GM21447 (cell line): ENCODE measurements around the gene PTPRT.

Experiments
- ATAC-seq: cut with Tn5 transposase; IDR thresholded peaks from one replicate; pipeline ENCODE4 v1.9.1; 2021; ENCODE audit not compliant: unreplicated experiment

PTPRT gene

DNA sequence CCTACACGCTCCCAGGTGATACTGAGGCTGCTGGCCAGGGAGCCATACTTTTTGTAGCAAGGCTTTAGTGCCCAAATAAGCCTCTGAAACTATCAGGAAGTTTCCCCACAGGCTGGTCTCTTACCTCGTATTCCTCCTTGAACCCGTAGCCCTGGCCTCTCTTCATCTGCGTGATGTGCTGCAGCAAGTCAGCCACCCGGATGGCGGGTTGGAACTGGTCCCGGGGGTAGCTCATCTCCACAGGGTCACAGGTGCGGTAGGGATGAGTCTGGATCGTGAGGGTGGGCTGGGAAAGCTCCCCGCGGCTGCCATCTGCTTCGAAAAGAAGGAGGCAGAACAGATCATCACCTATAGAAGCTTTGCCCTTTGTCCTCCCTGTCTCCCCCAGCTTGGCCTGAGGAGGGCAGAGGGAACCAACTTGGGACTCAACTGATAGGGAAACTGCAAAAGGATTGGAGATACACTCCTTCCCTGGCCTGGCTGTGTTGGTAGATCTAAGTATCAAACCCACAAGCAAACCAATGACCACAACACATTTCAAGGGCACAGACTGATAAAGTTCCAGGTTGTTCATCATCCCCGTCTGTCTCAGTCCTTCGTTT lies 1028.4 kb downstream of the PTPRT start:
- no peak for ATAC-seq

DNA sequence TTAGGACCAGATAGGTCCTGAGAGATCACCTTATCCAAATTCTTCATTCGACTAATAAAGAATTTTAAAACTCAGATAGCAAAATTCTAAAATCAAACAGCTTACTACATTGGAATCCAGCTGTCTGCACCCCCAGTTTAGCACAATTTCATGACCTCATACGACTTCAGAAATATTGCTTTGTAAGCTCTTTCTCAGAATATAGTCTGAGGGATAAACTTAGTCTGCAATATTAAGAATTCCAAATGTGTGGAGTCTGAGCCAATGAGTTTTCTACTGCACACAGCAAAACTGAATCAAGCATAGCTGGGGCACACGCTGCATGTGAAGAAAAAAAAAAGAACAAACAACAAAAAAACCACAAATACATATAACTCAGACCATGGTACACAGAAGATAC lies 1029.9 kb downstream of the PTPRT start:
- ATAC-seq = no peak

DNA sequence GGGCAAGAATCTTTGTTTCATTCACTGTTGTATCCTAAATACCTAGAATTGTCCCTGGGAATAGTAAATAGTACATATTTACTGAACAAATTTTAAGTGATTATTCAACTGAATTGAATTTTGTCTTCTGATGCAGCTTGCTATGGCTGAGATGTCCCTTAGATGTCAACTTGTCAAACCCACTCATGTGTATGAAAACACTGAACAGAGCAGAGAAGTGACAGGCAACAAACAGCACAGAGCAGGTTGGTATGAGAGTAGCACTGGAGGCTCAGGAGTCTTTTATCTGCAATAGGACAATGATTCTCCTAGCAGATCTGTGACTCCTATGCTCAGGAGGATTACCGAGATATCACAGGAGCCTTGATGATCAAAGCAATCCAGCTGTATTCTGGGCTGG lies 1031.4 kb downstream of the PTPRT start:
- no peak for ATAC-seq

DNA sequence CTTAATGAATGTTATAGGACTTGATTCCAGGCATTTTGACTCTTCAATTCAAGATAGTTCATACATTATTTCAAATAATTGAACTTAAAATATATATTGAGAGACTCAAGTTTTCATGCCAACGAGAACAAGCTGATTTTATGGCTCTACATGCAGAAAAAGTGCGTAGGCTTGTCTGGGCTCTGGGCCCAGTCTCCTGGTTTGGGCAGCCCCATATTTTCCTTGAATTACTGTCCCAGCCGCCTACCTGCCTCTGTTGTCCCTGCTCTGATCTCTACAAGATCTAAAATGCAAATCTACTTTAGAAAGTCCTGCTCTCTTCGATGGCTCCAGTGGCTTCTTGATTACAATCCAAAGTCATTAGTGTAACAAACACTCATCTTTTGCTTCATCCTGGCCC lies 1034.1 kb downstream of the PTPRT start:
- no peak for ATAC-seq

GRCh38 chr20:42152575-42152974 lies 1037.1 kb downstream of the PTPRT start:
- ATAC-seq = no peak

DNA sequence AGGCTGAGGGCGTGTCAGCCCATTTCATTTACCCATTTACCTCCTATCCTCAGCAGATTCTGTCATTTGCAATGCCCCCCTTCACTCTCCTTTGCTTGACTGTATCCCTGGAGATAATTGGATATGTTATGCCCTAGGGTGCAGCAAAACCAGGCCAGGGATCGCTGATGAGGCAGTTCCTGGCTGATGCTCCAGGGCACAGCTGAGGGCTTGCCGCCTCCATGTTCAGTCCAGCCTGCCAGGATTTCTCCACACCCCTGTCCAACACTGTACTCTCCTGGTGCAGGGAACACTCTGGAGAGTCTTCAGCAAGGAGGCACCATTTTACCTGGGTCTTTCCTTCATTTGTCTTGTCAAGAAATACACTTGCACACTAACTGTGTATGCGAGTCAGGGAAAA lies 1039.5 kb downstream of the PTPRT start:
- no peak for ATAC-seq

DNA sequence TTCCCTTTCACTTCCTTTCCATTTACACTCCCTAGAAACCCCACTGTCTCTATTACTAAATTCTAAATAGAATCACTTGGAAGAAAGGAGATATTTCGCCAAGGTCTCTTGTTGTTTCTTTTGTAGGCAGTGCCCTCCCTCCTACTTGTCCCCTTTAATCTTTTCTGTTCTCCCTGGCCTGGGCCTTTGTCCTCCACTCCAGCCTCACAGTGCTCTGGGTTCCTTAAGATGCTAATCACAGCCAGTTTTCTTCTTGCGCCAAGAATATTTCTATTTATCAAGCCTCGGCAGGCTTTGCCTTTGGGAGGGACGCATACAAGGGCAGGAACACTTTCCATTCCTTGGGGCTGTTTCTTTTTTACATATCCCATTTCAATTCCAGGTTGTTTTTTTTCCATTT lies 1051.0 kb downstream of the PTPRT start:
- no peak for ATAC-seq

DNA sequence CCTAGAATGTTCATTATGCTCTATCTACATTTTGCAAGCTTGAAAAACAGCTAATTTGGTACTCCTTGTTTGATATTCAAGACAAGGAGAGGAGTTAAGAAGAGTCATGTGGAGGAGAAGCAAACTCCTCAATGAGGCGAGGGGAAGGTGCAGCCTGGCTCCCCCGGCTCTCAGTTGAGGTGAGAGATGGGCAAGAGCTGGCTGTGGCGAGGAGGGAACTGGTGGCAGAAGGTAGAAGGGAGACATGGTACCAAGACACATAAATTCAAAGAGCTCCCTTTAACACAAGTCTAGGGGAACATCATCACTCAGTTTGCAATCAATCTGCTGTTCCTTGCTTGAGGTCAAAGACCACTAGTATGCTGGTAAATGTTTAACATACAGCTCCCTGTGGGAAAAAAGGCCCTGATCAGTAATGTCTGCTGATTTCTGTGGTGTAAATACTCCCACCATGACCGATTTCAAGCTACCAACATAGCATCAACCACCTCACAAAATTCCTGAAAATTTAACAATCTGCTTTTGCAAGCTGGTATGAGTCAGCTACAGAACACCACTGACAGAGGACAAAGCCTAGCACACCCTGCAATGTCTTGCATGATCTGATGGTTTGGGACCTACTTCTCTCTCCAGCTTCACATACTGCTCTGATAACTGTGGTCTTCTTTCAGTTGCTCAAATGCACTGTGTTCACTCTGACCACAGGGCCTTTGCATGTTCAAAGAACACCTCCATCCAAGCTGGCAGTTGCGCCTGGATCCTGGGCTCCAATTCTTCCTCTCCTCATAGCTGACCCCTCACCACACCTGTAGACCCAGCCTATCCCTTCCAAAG lies 1055.2 kb downstream of the PTPRT start:
- ATAC-seq = no peak

DNA sequence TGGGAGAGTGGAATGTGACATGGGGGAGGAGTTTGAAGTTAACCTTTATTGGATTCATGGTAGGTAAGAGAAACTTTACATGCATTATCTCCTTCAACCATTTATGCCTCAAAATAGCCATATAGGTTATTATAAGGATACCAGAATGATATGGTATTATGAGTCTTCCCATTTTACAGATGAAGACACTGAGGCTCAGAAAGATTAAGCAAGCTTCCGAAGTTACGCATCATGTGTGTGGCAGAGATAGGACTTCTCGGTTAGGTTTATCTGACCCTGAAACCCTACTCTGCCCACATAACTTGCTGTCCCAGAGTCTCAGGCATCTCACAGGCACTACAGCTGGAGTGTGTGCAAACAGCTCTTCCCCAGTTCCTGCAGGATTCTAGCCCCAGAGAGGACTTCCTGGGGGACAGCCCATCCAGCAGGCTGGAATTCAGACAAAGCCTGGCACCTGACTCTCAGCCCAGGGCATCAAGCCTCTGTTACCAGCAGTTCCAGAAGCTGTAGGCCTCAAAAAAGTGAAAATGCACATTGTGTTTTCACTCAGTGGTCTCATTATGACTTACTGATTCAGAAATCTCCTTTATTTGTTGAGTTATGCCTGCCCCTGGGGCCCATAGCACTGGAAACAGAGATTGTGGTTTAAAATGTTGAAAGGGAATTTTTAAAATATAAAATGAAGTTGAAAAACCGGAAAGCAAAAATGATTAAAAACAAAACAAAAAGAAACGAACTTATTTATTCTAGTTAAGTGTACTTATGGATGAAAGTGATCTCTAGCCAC lies 1058.7 kb downstream of the PTPRT start:
- ATAC-seq = no peak

DNA sequence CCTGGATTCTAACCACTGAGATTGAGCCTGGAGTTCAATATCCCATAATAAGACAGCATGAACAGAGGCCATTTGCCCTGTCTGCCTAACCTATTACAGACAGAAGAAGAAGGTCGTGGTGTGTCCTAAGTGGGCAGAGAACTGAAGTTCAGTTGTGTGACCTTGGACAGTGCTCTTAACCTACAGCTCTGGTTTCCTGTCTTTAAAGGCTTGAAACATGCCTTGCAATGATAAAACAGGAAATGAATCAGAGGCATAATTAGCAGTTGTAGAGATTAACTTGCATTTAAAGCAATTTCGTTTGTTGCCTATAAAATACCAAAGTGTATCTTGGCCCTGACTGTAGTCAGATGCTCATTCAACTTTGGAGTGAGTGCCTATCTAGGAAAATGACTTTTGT lies 1064.3 kb downstream of the PTPRT start:
- no peak for ATAC-seq

- no peak for ATAC-seq
Observed at GRCh38 chr20:42123981-42124473, 1065.7 kb downstream of the PTPRT start.

DNA sequence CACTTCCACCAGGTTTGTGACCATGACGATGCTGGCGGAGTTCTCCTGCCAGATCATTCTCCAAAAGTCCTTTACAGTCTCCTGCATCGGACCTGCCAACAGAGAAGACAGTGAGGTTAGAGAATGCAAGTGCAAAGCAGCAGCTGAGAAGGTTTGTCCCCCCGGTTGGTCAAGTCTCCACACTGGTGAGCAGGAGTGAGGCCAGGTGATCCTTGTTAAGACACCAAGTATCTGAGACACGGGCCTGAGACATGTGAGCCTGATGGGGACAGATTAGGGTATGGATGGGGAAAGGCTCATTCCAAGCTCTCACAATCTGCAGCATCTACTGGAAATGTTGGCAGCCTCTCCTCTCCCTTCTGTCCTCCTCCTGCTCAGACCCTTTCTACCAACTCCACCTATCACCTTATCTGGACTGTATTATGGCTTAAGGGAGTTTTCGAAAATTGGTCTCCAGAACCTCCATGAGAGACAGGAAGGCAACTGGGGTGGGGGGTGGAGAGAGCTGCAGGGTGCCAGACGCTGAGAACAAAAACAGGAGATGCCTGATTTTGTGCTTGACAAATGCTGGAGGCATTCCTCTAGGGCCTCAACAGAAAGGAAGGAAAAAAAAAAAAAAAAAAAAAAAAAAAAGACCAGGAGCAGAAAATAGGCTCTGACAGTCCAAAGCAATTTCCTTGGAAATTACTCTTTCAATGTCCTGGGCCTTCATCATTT lies 1071.1 kb downstream of the PTPRT start:
- ATAC-seq = no peak

- no peak for ATAC-seq
Observed at GRCh38 chr20:42118001-42118400, 1071.7 kb downstream of the PTPRT start.

DNA sequence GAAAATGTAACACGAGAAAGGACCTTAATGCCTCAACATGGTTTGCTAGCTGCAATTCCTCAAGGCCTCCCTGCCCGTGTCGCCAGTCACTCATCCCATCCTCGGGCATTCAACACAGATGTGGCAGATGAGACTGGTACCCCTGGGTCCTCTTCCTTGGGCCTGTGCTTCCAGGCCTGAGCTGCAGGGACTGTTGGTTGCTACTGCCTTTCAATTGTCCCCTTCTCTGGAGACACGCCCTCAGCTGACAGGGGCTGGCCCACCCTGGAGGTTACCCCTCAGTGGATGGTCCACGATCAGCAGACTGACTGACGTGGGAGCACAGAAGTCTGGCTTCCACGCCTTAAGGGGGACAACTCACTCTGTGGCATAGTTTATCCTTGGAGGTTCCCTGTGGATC lies 1076.5 kb downstream of the PTPRT start:
- ATAC-seq = no peak

DNA sequence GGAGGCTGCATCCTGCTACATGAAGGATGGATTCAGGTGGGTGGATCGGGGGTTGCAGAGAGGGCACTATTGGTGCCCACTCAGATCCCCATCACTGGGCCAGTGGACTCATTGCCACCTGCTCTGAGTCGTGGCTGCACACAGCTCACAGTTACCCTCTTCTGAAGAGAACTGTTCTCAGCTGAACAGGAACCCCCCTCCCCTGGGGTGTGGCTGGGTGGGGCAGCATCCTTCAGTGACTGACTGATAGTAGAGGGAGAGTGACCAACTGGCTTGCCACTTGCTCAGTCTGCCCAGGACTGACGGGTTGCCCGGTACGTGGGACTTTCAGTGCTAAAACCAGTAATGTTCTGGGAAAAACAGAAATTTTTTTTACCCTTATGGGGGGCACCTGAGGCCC lies 1077.5 kb downstream of the PTPRT start:
- no peak for ATAC-seq

- no peak for ATAC-seq
Observed at GRCh38 chr20:42111349-42111748, 1078.4 kb downstream of the PTPRT start.

DNA sequence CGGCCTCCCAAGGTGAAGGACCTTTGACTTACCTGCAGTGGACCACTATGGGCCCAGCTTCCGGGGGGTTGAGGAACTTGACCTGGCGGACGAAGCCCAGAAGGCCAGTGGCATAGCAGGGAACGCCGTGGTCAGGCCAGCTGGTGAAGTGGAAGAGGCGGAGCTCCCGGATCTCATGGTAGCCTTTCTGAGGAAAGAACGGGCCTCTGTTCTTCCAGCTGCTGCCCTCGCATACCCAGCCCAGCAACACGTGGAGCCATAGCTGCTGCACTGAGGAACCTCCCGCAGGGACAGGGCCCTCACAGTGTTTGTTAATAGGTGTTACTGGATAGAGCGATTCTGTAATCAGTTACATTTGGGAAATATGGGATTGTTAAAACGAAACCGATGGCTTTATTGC lies 1079.4 kb downstream of the PTPRT start:
- ATAC-seq = no peak

- ATAC-seq = no peak
Observed at GRCh38 chr20:42102000-42102399, 1087.7 kb downstream of the PTPRT start.

DNA sequence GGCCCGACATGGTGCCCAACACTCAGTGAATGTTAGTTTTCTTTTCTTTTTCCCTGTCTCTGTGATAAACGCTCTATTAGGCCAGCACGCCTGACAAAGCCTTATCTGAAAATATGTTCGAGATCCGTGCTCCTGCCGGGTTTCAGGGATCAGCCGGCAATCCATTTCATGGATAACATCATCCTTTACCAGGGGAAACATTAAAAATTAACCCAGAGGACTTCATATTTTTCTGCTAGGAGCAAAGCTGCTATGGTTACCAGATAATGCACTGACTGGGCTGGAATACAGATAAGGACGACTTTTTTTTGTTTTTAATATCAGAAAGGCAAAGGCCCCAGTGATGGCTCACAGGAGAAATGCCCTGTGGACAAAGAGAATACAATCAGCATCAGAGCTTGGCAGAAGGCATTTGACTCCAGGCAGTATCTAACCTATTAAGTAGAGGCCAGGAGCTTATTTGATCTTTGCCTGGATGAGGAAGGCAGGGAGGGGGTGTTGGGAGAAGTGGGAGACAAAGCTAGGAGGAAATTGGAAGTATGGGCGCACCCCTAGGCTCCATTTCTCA lies 1089.5 kb downstream of the PTPRT start:
- ATAC-seq = no peak

GRCh38 chr20:42099101-42099500 lies 1090.6 kb downstream of the PTPRT start:
- ATAC-seq = no peak

DNA sequence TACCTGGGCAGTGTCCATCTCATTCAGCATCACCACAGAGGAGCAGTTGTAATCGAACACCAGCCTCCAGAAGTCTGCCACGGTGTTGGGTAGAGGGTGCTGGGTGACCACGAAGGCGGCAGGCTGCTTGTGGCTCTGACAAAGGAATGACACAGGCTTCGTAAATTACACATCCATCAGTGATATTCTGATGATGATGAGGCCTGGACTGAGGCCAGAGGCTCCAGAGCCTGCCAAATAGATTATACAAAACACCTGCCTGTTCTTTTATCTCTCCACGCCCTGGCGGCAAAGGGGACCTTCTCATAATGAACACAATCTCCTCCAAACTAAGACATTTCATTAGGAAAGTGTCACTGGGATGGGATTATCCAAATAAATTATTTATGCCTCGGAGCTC lies 1091.3 kb downstream of the PTPRT start:
- ATAC-seq = no peak
